ENCODE measurements around the gene FHIT.

FHIT gene

DNA sequence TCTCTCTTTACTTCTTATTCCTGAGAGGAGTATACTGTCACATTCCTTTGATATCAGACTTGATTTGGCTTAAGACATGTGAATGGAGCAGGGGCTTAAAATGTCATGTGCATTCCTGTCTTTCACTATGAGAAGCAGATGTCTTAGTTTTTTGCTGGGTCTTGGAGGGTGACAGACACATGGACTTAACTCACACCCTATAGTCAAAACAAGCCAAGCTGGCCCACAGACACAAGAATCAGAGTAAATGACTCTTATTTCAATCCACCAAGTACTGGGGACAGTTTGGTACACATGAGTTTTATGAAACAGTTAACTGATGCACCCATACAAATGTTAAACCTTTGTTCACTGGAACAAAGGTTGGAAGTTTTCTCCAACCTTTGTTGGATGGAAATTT lies 1177.3 kb downstream of the FHIT start:
- no peak overlapping the region for H3K4me3 ChIP-seq (ENCODE audit: low read depth, low read length)
- TF ChIP-seq, protein P1, sequence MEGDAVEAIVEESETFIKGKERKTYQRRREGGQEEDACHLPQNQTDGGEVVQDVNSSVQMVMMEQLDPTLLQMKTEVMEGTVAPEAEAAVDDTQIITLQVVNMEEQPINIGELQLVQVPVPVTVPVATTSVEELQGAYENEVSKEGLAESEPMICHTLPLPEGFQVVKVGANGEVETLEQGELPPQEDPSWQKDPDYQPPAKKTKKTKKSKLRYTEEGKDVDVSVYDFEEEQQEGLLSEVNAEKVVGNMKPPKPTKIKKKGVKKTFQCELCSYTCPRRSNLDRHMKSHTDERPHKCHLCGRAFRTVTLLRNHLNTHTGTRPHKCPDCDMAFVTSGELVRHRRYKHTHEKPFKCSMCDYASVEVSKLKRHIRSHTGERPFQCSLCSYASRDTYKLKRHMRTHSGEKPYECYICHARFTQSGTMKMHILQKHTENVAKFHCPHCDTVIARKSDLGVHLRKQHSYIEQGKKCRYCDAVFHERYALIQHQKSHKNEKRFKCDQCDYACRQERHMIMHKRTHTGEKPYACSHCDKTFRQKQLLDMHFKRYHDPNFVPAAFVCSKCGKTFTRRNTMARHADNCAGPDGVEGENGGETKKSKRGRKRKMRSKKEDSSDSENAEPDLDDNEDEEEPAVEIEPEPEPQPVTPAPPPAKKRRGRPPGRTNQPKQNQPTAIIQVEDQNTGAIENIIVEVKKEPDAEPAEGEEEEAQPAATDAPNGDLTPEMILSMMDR (IDR thresholded peaks at IDR 0.05; ENCODE audit: borderline replicate concordance, insufficient read depth, low read depth, low read length), result no peak

DNA sequence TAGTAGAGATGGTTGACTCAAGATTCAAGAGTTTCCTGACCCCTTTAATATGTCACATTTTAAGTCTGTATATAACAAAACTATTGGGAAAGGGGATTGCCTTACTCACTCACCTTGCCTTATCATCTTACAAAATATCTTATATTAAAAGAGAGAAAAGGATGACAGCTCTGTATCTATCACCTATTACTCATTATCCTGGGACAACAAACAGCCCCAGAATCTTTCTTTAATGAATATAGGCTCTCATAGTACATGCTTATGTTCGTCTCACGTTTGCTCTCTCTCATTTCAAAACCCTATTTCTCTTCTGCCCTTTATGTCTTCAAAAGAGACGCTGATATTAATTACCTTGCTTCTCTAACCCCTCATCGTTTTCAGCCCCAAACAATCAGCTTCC lies 1178.0 kb downstream of the FHIT start:
- TF ChIP-seq, protein P1 (IDR thresholded peaks at IDR 0.05; ENCODE audit: borderline replicate concordance, insufficient read depth, low read depth, low read length), result no peak
- H3K4me3 ChIP-seq (ENCODE audit: low read depth, low read length), result no peak overlapping the region

DNA sequence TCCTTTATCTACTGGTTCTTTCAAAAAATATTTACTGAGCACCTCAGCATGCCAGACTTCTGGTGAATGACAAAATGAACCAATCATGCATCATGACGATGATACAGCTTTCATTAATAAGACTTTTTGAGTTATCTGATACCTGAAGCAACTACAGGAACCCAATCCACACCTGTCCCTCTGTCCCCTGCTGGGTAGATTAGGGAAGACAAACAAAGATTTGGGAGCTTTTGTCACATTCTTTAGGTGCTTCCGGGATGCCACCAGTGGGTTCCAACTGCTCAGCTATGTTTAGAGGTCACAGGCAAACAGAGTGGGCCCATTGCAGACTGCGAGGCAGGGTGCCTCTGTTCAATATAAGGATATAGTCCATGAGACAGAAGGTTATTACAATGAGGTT lies 1180.9 kb downstream of the FHIT start:
- TF ChIP-seq, protein P1 (IDR thresholded peaks at IDR 0.05; ENCODE audit: borderline replicate concordance, insufficient read depth, low read depth, low read length), result no peak
- H3K4me3 ChIP-seq (ENCODE audit: low read depth, low read length), result no peak overlapping the region

DNA sequence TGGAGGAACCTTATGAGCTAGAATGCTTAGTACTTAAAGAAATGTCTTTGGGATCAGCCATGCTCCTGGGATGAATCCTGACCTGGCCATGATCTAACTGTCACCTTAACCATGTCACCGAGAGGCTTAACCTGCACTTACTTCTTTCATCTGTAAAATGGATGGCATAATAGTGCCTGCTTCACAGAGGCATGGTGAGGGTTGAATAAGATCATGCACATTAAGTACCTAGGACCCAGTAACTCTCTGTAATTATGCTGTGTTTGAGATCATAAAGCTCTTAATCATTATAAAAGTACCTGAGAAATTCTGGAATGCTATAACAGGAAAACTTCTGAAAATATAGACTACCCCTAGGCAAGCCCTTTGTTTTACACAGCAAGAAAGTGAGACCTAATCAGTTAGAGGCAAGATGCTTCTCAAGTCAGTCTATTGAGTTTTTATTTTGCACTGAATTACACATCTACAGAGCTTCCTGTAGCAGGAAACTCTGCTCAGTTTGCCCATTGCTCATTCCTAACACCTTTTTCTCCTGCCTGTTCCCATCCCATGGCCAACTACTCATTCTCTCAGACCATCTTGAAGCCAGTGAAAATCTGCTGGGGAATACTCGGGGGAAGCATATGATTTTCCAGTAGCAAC lies 1185.9 kb downstream of the FHIT start:
- TF ChIP-seq, protein P1 (IDR thresholded peaks at IDR 0.05; ENCODE audit: borderline replicate concordance, insufficient read depth, low read depth, low read length), result no peak
- H3K4me3 ChIP-seq (ENCODE audit: low read depth, low read length), result no peak overlapping the region

DNA sequence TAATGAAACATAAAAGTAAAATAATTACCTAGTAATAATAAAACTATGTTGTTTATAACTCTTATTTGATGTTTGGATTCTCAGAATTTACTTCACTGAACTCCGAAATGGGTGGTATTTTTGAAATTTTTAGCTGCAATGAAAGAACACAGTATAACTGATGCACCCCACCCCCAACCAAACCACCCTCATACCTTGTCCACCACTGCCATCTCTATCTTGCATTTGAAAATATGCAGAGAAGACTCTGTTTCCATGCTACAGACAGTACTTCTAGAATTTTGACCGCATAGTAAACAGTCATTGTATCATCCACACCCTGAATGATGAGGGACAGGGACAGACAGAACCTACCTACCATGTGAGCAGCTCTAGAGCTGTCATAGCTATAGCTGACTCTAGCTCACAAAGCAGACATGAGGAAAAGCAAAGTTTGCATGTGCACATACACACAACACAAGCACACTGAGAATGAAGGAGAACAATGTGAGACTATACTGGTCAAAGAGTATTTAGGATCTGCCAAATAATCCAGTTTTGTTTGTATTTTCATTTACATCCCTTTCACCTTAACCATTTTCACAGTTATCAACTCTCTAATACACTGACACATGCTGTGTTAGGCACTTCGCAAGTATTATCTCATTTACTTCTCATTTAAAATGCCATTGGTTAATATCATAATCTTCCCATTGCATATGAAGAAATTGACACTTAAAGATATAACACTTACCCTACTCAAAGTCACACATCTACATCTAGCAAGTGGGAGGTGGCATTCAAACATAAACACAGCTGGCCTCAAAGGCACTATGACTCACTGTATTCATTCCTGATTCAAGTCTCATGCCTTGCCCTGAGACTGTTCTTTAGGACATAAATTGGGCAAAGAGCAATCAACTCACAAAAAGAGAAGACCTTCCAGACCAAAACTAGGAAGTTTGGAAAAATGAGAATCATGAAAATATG lies 1186.8 kb downstream of the FHIT start:
- TF ChIP-seq, protein P1 (IDR thresholded peaks at IDR 0.05; ENCODE audit: borderline replicate concordance, insufficient read depth, low read depth, low read length), result no peak
- no peak overlapping the region for H3K4me3 ChIP-seq (ENCODE audit: low read depth, low read length)

DNA sequence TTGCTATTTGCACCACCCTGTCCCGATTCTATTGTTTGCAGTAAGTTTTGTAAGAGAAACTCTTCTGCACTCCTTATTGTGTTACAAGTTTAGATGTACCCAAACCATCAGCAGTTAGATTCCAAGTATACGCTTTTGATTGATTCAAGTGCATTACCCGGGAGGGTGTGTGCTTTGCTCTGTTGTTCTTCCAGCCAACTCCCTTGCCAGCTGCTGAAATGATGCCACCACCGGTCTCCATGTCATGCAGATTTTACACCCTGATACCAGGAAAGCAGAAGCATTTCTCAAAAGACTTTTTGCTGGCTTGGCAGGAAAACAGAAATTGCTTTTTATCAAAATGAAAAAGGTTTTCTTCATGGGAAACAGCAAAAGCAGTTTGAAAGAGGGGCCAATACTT lies 1194.8 kb downstream of the FHIT start:
- no peak overlapping the region for H3K4me3 ChIP-seq (ENCODE audit: low read depth, low read length)
- TF ChIP-seq, protein P1 (IDR thresholded peaks at IDR 0.05; ENCODE audit: borderline replicate concordance, insufficient read depth, low read depth, low read length), result no peak
